CD4-positive, alpha-beta memory T cell (primary cell): ENCODE results near the gene AKT2. TPM values are rescaled to one million over a fixed set of nuclear protein-coding genes. Genes with fewer than 3 reads are reported as not detected.
A peak's percentile ranks its signal among the peaks of the same experiment; 100 is the strongest.

Experiments used
- CTCF ChIA-PET: fragments of 350-600 bp; sonication (Branson Sonifier 250); formaldehyde crosslinking; loops from one replicate; lab custom pipeline; 2021; ENCODE audit warnings: inconsistent platforms; ENCODE audit not compliant: partially characterized antibody; lab: Charles Lee
- POLR2A ChIA-PET: fragments of 350-600 bp; sonication (Branson Sonifier 250); formaldehyde crosslinking; loops from one replicate; lab custom pipeline; 2021; ENCODE audit not compliant: partially characterized antibody; lab: Charles Lee
- DNase-seq, 5 donors: peaks; one replicate each; pipeline versions ENCODE4 v3.0.0 to v3.0.0-alpha.2; 2020 to 2022; ENCODE audit warnings: mixed read lengths in 1 of 5
- H3K27ac ChIP-seq: one replicate; pipeline ENCODE4 v1.7.0; 2013; ENCODE audit warnings: low read depth, low read length
- H3K27me3 ChIP-seq: 2 replicates; pipeline ENCODE4 v1.7.0; 2013; ENCODE audit warnings: mild to moderate bottlenecking, low read length, moderate library complexity; ENCODE audit not compliant: insufficient read depth
- H3K36me3 ChIP-seq: 2 replicates; pipeline ENCODE4 v1.7.0; 2013; ENCODE audit warnings: mild to moderate bottlenecking, low read length, moderate library complexity; ENCODE audit not compliant: insufficient read depth
- H3K4me1 ChIP-seq: 2 replicates; pipeline ENCODE4 v1.7.0; 2013; ENCODE audit warnings: mild to moderate bottlenecking, low read length, moderate library complexity; ENCODE audit not compliant: insufficient read depth
- H3K4me3 ChIP-seq, 2 donors: one replicate each; pipeline ENCODE4 v1.7.0; 2013; ENCODE audit warnings: low read length in 2 of 2, mild to moderate bottlenecking in 1 of 2
- H3K9me3 ChIP-seq, 2 donors: one replicate each; pipeline ENCODE4 v1.7.0; 2013; ENCODE audit warnings: low read length in 2 of 2, control low read depth in 1 of 2; ENCODE audit not compliant: control insufficient read depth in 1 of 2
- H3K27ac Mint-ChIP-seq, 7 donors: one replicate each; pipeline ENCODE4 v1.8.0; 2020 to 2021; ENCODE audit warnings: mixed read lengths in 7 of 7, mild to moderate bottlenecking in 6 of 7, inconsistent platforms in 3 of 7, moderate library complexity in 3 of 7
- H3K27me3 Mint-ChIP-seq, 2 donors: one replicate each; pipeline ENCODE4 v1.8.0; 2020 to 2021; ENCODE audit warnings: mixed read lengths in 2 of 2
- H3K36me3 Mint-ChIP-seq, 2 donors: one replicate each; pipeline ENCODE4 v1.8.0; 2020 to 2021; ENCODE audit warnings: mixed read lengths in 2 of 2, inconsistent platforms in 1 of 2, mild to moderate bottlenecking in 1 of 2
- H3K4me1 Mint-ChIP-seq, 4 donors: one replicate each; pipeline ENCODE4 v1.8.0; 2020 to 2021; ENCODE audit warnings: mixed read lengths in 4 of 4, mild to moderate bottlenecking in 1 of 4
- H3K4me3 Mint-ChIP-seq, 8 donors: one replicate each; pipeline ENCODE4 v1.8.0; 2020 to 2021; ENCODE audit warnings: mixed read lengths in 8 of 8, mild to moderate bottlenecking in 7 of 8, moderate library complexity in 6 of 8, inconsistent platforms in 3 of 8
- H3K9me3 Mint-ChIP-seq, 8 donors: one replicate each; pipeline ENCODE4 v1.8.0; 2020 to 2021; ENCODE audit warnings: mixed read lengths in 8 of 8, mild to moderate bottlenecking in 5 of 8, inconsistent platforms in 3 of 8, moderate library complexity in 1 of 8
- intact Hi-C: fragments of 100-400 bp; cut with micrococcal nuclease; formaldehyde crosslinking; loops from one replicate; pipeline ENCODE4 v1.15.1; 2023
- polyA plus RNA-seq, 2 donors: library from polyadenylated mRNA; unstranded; fragments of 300-500 nt; fragmentation: Illumina TruSeq; gene quantifications; one replicate each; pipeline ENCODE4 v1.2.3, GENCODE V29; 2021
- total RNA-seq, 2 experiments: library from RNA; stranded (reverse); gene quantifications; one replicate each; pipeline ENCODE4 v1.2.3, GENCODE V29; 2021

AKT2 gene
- total and polyA plus RNA-seq, 4 experiments from 2014 or later, result 10.6 to 180 (median 97.8) TPM

DNA sequence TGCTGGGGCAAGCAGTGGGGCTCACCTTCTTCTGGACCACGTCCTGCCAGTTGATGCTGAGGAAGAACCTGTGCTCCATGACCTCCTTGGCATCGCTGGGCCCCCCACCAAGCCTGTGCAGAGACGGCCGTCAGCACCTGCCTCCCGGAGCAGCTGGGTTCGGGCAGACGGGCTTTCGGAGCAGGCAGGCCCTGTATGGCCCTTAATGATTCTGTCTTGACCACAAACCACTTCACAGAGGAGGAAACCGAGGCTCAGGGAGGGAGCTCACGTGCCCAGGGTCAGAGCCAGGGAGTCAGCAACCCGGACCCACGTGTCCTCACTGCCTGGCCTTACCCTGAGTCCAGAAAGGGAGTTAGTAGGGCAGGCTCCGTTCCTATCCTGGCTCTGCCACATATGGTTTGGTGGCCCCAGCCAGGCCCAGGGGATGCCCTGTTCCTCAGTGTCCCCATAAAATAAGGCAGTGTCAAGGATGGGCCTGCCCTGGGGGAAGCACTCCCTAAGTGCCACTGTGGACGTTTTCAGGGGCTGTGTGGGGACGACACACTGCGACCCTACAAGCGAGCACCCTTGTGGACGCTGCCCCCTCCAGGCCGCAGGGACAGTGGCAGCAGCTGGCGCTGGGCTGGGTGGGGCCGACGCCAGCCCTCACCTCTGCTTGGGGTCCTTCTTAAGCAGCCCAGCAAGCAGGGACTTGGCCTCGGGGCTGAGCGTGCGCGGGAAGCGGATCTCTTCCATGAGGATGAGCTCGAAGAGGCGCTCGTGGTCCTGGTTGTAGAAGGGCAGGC lies 49.7 kb downstream of the AKT2 start:
- no peaks in the 10 kb centered on the region for H3K4me1 ChIP-seq
- Mint-ChIP-seq H3K4me1 (peaks cover 0 to 8% (median 0%) of the 10 kb centered on the region in 4 donors), H3K27me3 (no peaks in the 10 kb centered on the region), H3K4me3 (no peak overlapping the region), H3K9me3 (no peaks in the 10 kb centered on the region), H3K36me3 (peaks cover 24 to 53% of the 10 kb centered on the region in 2 donors), H3K27ac (no peak overlapping the region)
- no peak overlapping the region for H3K27ac ChIP-seq
- H3K4me3 ChIP-seq, result no peak overlapping the region
- ChIA-PET POLR2A (no interaction called here), CTCF (no interaction called here)
- H3K9me3 ChIP-seq, result no peaks in the 10 kb centered on the region
- intact Hi-C loops, result no loop called here
- DNase-seq, result no peak
- no peaks in the 10 kb centered on the region for H3K27me3 ChIP-seq
- H3K36me3 ChIP-seq, result peaks cover 41% of the 10 kb centered on the region

DNA sequence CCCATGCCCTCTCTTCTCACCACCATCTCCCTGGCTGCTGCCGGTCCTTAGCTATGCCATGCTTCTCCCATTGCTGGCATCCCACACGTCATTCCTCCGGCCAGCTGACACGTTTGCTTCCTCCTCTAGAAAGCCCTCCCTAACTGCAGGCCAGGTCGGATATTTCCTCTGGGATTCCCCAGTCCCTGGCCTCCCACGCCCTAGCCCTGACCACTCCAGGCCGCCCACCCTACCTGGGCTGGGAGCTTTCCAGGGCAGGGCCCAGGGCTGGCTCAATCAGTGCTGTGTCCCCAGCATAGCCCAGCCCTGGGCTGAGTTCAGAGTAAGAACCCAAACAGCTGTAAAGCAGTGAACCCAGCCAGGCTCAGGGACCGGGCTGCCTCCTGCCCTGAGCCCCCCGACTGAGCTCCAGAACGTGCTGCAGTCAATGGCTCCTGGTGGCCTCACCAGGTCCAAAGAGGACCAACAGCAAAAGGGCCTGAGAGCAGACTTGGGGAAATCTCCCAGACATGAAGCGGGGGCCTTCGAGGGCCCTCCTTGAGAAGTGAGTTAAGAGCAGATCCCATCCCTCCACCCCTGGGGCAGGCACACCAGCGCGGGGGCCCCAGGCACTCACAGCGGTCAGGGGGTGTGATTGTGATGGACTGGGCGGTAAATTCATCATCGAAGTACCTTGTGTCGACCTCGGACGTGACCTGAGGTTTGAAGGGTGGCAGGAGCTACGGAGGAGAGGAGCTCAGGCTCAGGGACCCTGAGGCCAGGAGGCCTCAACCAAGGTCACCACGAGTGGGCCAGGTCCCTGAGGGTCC lies 50.5 kb downstream of the AKT2 start:
- no peak for DNase-seq
- Histone ChIP-seq H3K4me1 (no peaks in the 10 kb centered on the region), H3K36me3 (peaks cover 33% of the 10 kb centered on the region), H3K27me3 (no peaks in the 10 kb centered on the region), H3K9me3 (no peaks in the 10 kb centered on the region), H3K27ac (no peak overlapping the region), H3K4me3 (no peak overlapping the region)
- Mint-ChIP-seq H3K36me3 (peaks cover 18 to 47% of the 10 kb centered on the region in 2 donors), H3K4me1 (peaks cover 0 to 8% (median 0%) of the 10 kb centered on the region in 4 donors), H3K9me3 (no peaks in the 10 kb centered on the region), H3K27me3 (no peaks in the 10 kb centered on the region), H3K4me3 (peak overlapping the region in 1 of 8 donors; percentile 15), H3K27ac (peak overlapping the region in 1 of 7 donors; percentile 64)
- intact Hi-C loops, result no loop called here
- POLR2A ChIA-PET, result no interaction called here
- CTCF ChIA-PET, result no interaction called here

DNA sequence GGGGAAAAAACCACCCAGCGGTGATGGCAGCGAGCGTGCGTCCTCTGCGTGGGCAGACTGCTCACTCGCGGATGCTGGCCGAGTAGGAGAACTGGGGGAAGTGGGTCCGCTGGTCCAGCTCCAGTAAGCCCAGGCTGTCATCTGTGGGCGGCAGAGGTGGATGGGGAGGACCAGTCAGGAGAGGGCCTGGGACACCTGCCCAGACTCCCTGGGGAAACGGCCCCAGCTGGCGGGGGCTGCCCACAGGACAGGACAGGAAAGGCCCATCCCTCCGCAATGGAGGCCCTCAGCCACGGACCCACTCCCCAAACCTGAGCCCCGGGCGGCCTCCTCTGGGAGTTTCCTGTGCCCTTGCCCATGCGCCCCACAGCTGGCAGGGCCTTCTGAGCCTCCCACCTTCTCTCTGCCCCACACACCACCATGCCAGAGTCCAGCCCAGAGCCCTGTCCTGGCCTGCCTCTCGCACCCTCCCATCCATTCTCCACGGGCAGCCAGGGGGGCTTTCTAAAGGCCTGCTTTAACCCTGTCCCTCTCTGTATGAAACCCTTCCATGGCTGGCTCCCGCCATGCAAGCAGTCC lies 51.2 kb downstream of the AKT2 start:
- Mint-ChIP-seq H3K9me3 (no peaks in the 10 kb centered on the region), H3K4me3 (peak overlapping the region in 1 of 8 donors; percentile 15), H3K27ac (peak overlapping the region in 2 of 7 donors; percentile 53 to 64), H3K36me3 (peaks cover 12 to 40% of the 10 kb centered on the region in 2 donors), H3K27me3 (no peaks in the 10 kb centered on the region), H3K4me1 (peaks cover 0 to 8% (median 2%) of the 10 kb centered on the region in 4 donors)
- no peak overlapping the region for H3K27ac ChIP-seq
- H3K9me3 ChIP-seq, result no peaks in the 10 kb centered on the region
- H3K4me3 ChIP-seq, result no peak overlapping the region
- no peak for DNase-seq
- no peaks in the 10 kb centered on the region for H3K4me1 ChIP-seq
- ChIA-PET POLR2A (no interaction called here), CTCF (no interaction called here)
- H3K27me3 ChIP-seq, result no peaks in the 10 kb centered on the region
- H3K36me3 ChIP-seq, result peaks cover 26% of the 10 kb centered on the region
- intact Hi-C loops, result no loop called here

- Mint-ChIP-seq H3K27ac (no peak overlapping the region), H3K36me3 (peaks cover 10 to 34% of the 10 kb centered on the region in 2 donors), H3K4me3 (no peak overlapping the region), H3K4me1 (peaks cover 0 to 8% (median 2%) of the 10 kb centered on the region in 4 donors), H3K27me3 (no peaks in the 10 kb centered on the region), H3K9me3 (no peaks in the 10 kb centered on the region)
- intact Hi-C loops, result no loop called here
- peaks cover 24% of the 10 kb centered on the region for H3K36me3 ChIP-seq
- no peaks in the 10 kb centered on the region for H3K27me3 ChIP-seq
- H3K9me3 ChIP-seq, result no peaks in the 10 kb centered on the region
- H3K4me1 ChIP-seq, result no peaks in the 10 kb centered on the region
- ChIA-PET POLR2A (no interaction called here), CTCF (no interaction called here)
- H3K4me3 ChIP-seq, result no peak overlapping the region
- no peak overlapping the region for H3K27ac ChIP-seq
- DNase-seq, result no peak
Observed at GRCh38 chr19:40232949-40233810, 52.0 kb downstream of the AKT2 start.

DNA sequence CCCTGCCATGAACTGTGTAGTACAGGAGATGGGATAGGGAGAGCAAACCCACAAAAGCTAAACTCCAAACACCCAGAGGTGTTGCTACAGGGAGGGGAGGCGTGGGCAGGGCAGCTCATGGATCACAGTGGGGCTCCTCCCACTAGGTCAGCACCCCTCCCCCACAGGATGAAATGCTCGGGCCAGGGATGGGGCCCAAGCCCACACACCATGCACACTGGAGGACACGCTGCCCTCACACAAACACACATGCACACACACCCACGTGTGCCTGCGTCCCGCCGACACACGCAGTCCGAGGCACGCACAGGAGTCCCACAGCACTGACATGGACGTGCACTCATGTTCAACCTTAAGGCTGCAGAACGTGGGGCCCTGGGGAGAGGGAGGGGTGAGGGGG lies 52.7 kb downstream of the AKT2 start:
- CTCF ChIA-PET, result no interaction called here
- H3K27ac Mint-ChIP-seq, result no peak overlapping the region
- peaks cover 5 to 30% of the 10 kb centered on the region in 2 donors for H3K36me3 Mint-ChIP-seq
- Histone ChIP-seq H3K4me1 (no peaks in the 10 kb centered on the region), H3K4me3 (no peak overlapping the region), H3K9me3 (no peaks in the 10 kb centered on the region), H3K27ac (no peak overlapping the region), H3K27me3 (no peaks in the 10 kb centered on the region), H3K36me3 (peaks cover 24% of the 10 kb centered on the region)
- no peaks in the 10 kb centered on the region for H3K27me3 Mint-ChIP-seq
- no peak for DNase-seq
- POLR2A ChIA-PET, result no interaction called here
- intact Hi-C loops, result no loop called here
- no peak overlapping the region for H3K4me3 Mint-ChIP-seq
- H3K9me3 Mint-ChIP-seq, result no peaks in the 10 kb centered on the region
- H3K4me1 Mint-ChIP-seq, result peaks cover 0 to 8% (median 4%) of the 10 kb centered on the region in 4 donors

GRCh38 chr19:40231544-40232424 lies 53.4 kb downstream of the AKT2 start:
- H3K9me3 Mint-ChIP-seq, result no peaks in the 10 kb centered on the region
- peaks cover 19% of the 10 kb centered on the region for H3K36me3 ChIP-seq
- peaks cover 1 to 3% of the 10 kb centered on the region in 2 donors for H3K27me3 Mint-ChIP-seq
- H3K36me3 Mint-ChIP-seq, result peaks cover under 1 to 24% of the 10 kb centered on the region in 2 donors
- no peak overlapping the region for H3K4me3 ChIP-seq
- ChIA-PET POLR2A (interaction anchor here (0.6 kb wide), 1 partner anchor 878 kb away, joined by 3 read pairs; no protein-coding TSS in a partner anchor), CTCF (no interaction called here)
- no peaks in the 10 kb centered on the region for H3K27me3 ChIP-seq
- H3K9me3 ChIP-seq, result no peaks in the 10 kb centered on the region
- H3K4me1 Mint-ChIP-seq, result peaks cover 0 to 8% (median 5%) of the 10 kb centered on the region in 4 donors
- H3K27ac ChIP-seq, result no peak overlapping the region
- H3K4me3 Mint-ChIP-seq, result no peak overlapping the region
- DNase-seq, result no peak
- intact Hi-C loops, result no loop called here
- no peaks in the 10 kb centered on the region for H3K4me1 ChIP-seq
- peak overlapping the region in 1 of 7 donors; percentile 32 for H3K27ac Mint-ChIP-seq
